GM12891 (cell line): ENCODE measurements around the gene PSMD1.

ENCODE experiments used
- POLR2A ChIP-seq: IDR thresholded peaks from 2 replicates; pipeline ENCODE4 v1.6.1; 2011; ENCODE audit warnings: low read depth, low read length, control low read depth
- POLR2AphosphoS5 ChIP-seq: IDR thresholded peaks from 2 replicates; pipeline ENCODE4 v1.6.1; 2011; ENCODE audit warnings: low read depth, low read length, control low read depth
- SPI1 ChIP-seq: IDR thresholded peaks from 2 replicates; pipeline ENCODE4 v1.6.1; 2011; ENCODE audit warnings: low read depth, low read length, control low read depth
- TAF1 ChIP-seq: IDR thresholded peaks from 2 replicates; pipeline ENCODE4 v1.6.1; 2011; ENCODE audit warnings: low read depth, low read length, control low read depth

GRCh38 chr2:231161252-231161839, 104.7 kb downstream of the PSMD1 start:
- no peak for TF ChIP-seq POLR2AphosphoS5
- peak; percentile 68 for TF ChIP-seq SPI1
- TF ChIP-seq TAF1, result no peak
- no peak for TF ChIP-seq POLR2A
